Activated effector memory CD4-positive, alpha-beta T cell treated with Interleukin-2 at 50 U/mL for 16 hours (primary cell): ENCODE measurements around the gene HINT2.
A peak's percentile ranks its signal among the peaks of the same experiment; 100 is the strongest.

Experiments used
- DNase-seq: peaks from one replicate; pipeline ENCODE4 v3.0.0-alpha.2; 2020

Gene HINT2

DNA sequence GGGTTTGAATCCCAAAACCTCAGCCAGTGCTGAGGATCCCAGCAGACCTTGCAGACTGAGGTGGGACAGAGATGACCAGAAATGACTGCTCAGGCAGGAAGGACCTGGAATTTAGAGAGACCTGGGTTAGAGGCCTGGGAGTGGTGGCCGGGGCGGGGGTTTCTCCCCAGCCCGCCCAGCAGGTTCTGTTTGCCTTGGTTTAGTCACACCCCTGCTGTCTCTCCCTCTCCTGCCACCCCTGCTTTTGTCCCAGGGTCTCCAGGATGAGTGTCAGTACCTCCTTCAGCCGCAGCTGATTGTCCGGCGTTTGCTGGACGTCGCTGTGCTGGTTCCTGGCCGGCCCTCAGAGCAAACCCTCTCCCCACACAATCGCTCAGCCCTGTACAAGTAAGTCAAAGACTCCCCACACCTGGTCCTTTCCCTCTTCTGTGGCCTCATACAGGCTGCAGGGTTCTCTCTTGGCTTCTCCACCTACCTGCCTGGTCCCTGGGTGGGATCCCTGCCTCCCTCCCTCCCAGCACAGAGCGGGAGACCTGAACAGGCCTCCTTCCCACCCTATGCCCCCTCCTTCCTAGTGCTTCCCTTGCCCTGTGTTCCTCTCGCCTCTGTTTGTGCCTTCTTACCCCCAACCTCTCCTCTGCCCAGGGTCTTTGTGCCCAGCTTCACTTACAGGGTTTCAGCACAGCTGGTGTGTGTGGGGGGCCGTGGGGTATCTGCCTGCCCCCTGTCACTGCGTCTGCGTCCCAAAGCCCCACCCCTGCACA lies 26.2 kb upstream of the HINT2 start:
- no peak for DNase-seq

DNA sequence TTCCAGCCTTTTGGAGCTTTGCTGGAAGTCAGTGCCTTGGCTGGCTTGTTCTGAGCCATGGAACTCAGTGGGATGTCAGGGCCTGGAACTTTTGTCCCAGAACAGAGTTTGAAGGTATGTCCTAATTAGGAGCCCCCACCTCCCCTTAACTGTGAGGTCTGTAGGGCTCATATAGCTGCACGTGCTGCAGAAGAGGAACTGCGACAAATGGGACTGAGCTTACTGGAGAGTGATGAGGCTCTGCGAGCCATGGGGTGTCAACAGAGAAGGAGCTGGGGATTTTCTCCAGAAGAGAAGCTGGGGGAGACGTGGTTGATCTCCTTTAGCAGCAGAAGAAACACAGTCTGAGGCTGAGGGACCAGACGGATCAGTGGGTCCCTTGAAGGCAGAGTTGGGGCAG lies 25.1 kb upstream of the HINT2 start:
- no peak for DNase-seq

DNA sequence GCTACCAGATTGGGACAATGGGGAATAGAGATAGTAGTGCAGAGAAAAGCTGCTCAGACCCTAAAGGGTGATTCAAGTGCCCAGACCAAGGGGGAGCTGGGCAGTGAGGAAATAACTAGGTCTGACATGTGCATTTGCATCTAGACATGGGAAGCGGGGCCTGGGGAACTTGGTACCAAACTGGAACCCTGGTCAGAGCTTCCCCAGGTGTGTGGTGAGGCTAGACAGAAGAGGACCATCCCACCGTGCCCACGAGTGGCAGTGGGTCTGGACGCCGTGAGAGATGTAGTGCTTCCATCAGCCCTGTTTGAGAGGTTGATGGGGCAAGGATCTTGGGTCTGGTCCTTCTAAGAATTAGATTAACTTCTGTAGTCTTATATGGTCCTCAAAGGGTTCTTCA lies 21.8 kb upstream of the HINT2 start:
- no peak for DNase-seq

DNA sequence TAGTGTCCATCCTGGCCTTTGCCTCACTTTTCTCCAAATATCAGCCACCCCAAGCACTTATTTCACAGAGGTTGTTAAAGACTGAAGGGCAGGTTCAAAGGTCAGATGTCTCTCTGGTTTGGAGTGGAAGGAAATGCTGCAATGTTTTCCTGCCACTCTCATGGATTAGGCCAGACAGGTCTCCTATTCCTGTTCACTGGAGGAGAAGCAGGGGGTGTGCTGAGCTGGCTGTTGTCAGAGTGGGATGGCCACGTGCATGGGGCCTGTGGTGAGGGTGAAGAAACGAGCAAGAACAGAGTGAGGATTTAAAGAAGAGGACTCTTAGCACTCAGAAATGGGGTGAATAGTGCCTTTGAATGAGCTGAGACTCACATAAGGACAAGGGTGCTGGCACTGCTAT lies 20.9 kb upstream of the HINT2 start:
- no peak for DNase-seq

DNA sequence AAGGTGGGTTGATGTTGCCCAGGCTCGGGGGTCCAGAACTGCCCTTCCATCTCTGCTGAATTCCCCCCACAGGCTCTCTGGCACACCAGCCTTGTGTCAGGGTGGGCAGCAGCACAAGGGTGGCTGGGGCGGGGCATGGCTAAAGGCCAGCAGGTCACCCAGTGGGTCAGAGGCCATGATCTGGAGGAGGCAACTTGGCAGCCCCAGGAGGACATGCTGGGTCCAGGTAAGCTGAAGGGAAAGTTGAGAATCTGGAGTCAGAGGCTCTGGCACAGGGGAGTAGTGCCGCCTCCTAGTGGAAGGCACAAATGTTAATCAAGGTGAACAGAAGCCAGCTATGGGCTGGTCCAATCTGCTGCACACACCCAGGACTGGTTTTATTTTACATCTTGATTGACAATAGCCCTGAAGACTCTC lies 20.4 kb upstream of the HINT2 start:
- DNase-seq, result no peak

DNA sequence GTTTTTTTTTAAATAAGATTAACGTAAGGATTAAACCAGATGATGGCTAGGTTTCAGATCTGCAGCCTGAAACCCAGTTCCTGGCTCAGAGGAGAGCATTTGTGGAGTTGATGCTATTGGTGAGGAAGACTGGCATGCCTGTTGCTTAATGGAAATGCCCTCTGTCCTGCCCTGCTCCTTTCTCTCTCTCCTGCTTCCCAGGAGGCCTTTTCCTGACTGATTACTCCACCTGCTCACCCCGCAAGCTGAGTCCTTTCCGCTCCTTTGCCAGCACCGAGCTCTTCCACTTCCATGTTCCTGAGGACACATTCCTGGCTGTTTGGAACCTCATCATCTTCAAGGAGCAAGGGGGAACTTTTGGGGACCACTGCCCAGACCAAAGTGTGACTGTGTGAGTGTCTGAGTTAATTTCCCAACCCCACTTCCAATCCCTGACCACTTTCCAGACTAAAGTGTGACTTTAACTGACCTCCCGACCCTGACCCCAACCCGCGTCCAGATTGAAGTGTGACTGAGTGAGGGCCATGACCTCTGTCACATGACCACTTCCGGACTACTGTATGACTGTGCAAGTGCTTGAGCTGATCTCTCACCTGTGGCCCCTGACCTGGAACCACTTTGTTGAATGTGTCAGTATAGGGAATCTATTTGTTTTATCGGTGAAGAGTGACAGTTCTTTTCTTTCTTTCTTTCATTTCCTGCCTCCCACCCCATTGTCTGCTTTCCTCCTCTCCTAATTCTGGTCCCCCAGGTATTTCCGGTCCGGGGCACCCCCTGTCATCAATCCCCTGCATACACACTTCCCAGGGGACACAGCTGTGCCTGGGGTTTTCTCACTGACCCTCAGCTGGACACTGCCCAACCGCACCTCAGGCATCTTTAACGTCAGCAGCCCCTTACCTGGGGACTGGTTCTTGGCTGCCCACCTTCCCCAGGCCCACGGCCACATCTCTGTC lies 19.7 kb upstream of the HINT2 start:
- no peak for DNase-seq

DNA sequence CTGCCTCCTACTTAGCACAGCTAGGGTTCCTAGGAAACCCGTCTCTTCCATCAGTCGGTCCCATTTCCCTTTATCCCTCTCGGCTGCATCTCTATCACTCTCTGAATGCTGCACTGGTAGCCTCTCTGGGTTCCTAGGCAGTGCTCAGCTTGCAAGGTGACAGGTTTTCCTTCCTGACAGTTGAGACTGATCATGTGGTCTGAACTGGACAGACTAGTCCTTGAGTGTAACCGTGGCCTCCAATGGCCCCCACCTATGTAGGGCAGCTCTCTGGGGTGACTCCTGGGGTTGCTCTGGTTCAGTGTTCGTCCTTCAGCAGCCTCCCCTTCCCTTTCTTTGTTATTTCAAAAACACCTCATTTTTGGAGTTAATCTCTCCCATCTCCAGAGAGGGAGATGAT lies 18.0 kb upstream of the HINT2 start:
- DNase-seq, result no peak

DNA sequence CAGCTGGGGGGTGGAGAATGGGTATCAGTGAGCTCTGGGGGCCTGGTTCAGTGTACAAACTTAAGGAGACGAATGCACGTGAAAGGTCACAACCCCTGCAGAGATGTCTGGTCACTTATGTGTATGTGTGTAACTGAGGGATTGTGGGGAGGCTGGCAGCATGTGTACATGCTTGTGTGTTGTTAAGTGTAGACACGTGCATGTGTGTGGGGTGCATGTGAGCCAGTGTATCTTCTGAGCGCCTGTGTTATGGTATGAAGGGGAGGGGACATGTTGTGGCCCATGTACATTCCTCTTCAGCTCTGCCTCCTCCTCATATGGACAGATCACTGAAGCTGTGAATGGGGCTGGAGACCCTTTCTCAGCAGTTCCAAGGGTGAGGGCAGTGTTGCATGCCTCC lies 16.2 kb upstream of the HINT2 start:
- DNase-seq, result no peak

DNA sequence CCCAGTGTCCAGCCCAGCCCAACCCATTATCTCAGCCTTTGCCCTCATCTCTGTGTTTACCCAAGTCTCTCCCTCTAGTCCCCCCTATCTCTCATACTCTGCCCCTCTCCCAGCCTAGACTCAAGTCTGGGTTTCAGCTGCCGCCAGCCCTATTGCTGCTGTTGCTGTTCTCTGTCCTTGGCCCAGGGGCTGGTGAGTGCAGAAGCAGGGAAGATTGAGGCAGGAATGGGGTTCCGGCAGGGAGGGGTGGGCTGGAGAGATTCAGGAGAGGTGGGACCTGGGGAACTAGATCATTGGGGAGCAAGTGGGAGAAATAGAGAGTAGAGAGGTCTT lies 14.9 kb upstream of the HINT2 start:
- no peak for DNase-seq

DNA sequence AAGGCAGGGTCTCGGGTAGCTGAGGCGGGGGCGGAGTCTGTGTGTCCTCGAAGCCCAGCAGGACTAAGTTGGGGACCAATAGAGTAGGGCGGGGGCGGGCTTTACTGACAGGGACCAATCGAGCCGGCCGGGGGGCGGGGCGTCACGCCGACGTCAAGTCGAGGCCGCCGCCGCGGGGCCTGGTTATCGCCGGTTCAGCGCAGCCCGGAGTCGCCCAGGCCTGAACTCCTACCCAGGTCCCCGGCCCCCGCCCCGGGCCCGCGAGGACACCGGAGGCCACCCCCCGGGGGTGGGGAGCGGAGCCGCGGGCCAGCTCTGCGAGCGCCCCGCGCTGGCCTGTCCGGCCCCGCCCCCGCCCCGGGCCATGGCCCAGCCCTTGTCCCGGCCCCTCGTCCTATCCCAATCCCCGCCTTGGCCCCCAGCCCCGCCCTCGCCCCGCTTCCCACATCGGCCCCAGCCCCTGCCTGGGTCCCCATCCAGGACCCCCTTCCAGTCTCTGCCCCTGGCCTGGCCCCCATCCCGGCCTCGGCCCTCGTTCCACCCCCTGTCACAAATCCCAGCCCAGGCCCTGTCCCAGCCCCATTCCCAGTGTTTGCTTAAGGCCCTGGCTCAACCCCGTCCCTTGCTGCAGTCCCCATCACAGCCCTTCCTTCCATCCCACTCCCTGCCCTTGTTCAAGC lies 14.4 kb upstream of the HINT2 start, which contains the start of gene TMEM8B:
TMEM8B (plus strand) TSS at position 145 of the 680 bp plus-strand sequence; CDS start at position 365, 220 bp downstream.
- peak; percentile 90 for DNase-seq

DNA sequence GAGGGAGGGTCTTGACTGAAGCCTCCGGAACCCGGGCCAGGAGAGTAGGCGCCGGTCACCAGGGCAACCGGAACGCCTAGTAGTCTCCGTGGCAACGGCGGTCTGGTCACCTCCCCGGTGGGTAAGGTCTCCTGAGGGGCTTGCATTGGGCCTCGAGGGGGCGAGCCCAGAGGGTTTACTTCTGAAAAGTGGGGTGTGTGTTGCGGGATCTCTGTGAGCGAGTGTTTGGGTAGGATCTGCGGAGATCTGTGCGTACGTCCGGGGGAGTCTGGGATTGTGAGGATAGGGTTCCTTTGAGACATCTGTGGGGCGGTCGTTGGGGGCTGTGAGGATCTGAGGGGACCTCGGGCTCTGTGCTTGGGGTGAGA lies 13.9 kb upstream of the HINT2 start, which contains the start of gene FAM221B:
FAM221B (minus strand) TSS at position 17 of the 368 bp plus-strand sequence. CDS start 2,571 bp downstream, outside the sequence.
- DNase-seq, result no peak

DNA sequence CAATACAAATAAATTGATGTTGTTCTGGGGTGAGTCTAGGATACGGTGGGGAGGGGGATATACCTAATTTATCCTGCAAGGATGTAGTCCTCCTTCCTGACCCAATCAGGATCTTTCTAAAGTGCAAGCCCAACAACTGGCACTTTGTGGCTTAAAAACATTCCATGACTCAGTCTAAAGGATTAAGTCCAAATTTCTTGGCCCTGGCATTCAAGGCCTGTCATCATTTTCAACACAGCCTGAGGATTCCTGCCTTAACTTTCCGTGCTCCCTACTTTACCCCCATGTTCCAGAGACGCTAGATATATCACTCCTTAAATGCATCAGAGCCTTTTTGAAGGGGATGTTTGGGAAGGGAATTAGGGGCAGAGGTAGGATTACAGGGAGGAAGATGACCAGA lies 12.6 kb upstream of the HINT2 start:
- no peak for DNase-seq

DNA sequence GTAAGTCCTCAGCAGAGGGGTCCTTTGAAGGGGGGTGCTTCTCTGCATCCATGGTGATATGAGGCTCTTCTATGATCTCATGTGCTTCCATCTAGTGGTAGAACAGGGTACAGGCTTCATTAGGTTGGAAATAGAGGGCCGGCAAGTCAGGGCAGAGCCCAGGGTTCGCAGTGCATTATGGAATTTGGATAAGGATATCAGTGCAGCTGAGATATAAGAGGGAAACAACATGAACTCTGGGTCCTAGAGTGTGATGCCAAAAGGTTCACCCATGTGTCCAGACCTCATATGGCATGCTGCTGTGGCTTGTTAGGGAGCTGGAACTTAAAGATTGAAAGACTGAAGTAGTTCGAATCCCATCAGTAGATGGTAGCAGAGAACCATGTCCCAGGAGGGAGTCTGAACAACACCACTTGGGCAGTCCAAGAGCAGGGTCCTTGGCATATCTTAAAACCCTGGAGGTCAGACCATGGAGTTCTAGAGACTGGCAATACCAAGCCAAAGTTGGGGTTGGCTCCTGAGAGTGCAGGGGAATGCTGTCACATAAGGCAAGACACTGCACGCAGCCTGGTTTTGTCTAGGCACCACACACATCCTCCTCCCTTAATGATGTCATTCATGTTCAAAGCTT lies 11.3 kb upstream of the HINT2 start:
- DNase-seq, result no peak

DNA sequence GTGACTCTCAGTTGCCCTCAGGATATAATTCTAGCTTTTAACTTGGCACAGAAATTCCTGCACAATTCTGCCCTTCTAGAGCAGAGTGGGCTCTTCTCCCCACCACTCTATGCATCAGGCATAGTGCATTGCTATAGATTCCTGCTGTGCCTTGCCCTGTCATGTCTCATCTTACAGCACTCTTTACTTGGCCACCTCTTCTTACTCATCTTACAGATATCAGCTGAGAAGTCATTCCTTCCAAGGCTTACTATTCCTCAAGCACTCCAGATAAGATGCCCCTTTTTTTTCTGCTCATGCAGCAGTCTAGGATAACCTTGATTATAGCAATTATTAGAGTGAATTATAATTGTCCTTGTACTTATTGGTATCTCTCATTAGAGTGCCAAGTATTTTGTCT lies 8.1 kb upstream of the HINT2 start:
- no peak for DNase-seq

DNA sequence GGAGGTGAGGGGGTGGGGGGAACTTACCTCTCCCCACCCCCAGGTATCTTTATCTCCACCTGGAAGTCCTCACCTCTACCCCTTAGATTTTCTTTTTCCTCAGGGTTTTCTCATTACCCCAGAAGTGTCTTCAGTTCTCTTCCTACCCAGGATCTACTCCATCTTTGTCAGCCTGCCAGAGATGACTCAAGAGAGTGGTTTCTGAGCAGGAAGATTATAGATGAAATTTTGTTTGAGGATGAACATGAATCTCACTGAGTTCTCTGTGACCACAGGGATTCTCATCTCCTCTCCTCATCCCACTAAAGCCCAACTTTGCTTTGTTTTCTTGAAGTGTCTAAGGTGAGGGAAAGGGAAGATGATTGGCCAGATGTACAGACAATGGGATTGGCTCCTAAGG lies 5.2 kb upstream of the HINT2 start:
- DNase-seq, result no peak

DNA sequence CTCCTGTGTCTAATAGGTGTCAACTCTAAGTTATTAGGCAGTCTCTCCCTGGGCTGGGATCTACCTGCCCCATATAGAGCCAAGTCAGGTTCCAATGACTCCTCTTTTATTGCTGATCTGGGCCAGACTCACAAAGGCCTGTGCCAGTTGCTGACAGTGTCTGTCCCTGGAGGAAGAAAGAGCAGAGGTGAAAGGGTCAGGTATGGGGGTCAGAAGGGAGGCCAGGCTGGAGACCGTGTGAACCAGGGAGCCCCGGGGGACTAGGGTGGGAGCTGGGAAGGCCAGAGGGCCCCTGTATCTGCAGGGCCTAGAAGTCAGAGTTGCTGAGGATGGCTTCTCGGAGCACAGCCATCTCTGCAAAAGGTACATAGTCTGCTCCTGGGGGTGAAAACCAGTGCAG lies 3.5 kb upstream of the HINT2 start:
- no peak for DNase-seq

DNA sequence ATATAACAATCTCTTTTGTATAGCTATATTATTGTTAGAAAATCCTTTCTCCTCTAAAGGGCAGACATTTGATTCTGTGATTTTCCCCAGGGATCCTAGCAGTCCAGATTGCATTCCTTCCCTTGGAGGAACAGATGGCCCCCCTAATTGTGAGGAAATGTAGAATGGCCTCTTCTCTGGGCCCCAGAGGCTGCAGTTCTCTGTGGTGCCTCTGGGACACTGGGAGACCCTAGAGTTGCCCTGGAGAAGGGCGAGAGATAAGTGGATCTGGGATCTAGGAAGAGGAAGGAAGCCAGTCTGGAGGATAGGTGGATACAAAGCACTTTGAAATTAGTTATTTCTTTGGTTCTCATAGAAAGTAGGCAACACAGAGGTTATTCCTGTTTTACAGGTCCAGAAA lies 1.9 kb upstream of the HINT2 start:
- no peak for DNase-seq

DNA sequence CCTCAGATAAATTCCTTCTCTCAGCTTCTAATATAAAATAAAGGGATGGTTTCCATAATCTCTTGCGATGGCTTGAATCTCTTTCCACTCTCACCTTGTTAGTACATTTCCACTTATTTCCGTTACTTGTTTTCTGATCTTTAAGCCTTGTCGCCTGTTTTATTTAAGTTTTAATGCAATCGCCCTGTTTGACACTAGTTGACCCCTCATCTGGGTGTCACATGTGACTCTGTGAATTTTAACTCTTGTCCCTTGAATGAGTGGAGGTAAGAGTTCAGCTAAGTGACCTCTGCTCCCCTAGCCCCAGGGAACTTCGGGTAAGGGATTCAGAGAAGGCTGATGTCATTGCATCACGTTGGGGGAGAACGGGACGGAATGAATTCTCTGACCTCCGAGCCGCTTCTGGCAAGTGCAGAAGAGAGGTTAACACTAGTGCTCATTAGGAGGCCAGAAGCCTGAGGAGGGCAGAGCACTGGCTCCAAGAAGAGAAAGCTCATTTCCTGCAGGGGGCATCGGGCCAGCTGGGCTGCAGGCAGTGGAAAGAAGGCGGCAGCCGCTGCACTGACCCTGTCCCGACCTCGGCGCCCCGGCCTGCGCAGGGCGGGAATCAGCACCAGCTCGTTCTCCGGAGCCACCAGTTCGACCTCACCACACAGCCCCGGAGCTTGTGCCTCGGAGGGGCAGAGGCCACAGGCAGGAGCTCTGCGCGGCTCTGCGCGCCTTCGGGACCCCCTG lies 569 bp downstream of the HINT2 start:
- peak; percentile 10 for DNase-seq

DNA sequence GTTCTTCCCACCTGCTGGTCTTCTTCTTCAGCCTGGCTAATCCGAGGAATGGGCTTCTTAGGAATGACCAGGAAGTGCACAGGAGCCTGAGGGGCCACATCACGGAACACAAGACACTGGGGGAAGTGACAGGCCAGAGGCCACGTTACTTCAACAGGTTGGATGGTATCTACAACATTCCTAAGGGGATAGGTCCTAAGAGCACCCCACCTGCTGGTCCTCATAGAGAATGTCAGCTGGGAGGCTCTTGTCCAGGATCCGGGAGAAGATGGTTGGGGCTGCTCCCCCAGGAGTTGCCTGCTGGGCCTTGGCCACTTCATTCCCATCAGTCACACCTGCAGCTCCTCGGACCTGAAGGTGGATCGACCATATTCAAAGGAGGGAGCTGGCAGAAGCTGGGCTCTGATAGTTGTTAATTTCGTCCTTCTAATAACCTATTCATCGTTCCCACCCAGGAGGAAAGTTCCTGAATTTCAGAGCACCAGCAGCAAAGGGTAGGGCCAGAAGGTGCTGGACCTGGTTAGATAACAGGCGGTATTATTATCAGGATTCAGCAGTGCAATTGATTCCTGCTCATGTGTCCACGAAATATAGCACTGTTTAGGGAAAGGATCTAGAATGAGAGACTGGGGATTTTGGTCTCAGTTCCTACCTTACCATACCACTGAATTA lies 1.3 kb downstream of the HINT2 start:
- no peak for DNase-seq

DNA sequence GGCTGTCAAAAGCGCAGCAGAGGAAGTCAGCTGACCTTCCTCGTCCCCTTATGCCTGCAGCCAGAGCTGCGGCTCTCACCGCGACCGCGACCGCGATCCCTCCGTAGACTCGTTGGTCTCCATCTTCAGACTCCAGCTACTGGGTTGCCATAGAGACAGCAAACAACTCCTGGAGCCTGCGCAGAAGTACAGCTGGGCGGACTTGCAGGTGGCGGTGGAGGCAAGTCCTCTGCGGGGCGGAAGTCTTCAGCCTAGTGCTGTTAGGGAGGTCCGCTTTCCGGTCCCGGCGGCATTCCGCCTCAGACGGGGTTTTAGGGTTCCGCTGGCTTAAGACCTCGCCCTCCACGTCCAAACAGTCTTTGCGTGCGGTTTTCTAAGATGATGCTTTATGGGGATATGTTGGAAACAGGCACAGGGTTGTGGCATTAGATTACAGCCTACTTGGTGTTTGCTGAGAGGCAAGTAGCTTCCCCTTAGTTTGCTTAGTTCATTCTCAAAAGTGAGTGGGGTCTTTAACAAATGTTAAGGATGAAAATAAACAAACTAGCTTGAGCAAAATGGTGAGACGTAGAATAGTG lies 2.7 kb downstream of the HINT2 start, which contains the start of gene SPAG8:
SPAG8 (minus strand) TSS at position 238 of the 578 bp plus-strand sequence; CDS start at position 123, 115 bp downstream.
- peak; percentile 92 for DNase-seq

DNA sequence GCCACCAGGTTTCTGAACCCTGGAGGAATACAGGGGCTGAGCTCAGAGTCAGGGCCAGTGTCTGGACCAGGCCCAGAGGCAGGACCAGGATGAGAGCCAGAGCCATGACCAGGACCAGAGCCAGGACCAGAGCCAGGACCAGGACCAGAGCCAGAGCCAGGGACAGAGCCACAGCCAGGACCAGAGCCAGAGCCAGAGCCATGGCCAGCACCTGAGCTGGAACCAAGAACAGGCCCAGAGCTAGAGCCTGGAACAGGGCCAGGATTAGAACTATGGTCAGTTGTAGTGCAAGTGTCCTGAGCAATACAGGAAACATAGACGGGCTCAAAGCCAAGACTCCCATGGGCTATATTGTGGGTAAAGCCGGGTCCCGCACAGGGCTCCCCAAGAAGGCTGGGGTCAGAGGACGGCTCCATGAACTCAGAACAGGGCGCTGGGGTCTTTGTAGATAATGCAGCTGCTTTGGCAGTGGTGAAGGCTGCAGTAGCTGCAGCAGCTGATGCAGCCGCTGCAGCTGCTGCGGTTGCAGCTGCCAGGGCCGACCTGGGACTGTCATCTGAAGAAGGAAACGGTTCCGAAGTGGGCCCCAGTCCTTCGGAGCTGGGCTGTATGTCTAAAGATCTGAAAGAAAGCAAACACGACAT lies 3.3 kb downstream of the HINT2 start:
- DNase-seq, result no peak
